GM18517 (cell line): ENCODE measurements around the gene MPND.

Experiments
- ATAC-seq: cut with Tn5 transposase; IDR thresholded peaks from one replicate; pipeline ENCODE4 v1.9.1; 2021; ENCODE audit warnings: mild to moderate bottlenecking, moderate library complexity; ENCODE audit not compliant: unreplicated experiment

The MPND gene

DNA sequence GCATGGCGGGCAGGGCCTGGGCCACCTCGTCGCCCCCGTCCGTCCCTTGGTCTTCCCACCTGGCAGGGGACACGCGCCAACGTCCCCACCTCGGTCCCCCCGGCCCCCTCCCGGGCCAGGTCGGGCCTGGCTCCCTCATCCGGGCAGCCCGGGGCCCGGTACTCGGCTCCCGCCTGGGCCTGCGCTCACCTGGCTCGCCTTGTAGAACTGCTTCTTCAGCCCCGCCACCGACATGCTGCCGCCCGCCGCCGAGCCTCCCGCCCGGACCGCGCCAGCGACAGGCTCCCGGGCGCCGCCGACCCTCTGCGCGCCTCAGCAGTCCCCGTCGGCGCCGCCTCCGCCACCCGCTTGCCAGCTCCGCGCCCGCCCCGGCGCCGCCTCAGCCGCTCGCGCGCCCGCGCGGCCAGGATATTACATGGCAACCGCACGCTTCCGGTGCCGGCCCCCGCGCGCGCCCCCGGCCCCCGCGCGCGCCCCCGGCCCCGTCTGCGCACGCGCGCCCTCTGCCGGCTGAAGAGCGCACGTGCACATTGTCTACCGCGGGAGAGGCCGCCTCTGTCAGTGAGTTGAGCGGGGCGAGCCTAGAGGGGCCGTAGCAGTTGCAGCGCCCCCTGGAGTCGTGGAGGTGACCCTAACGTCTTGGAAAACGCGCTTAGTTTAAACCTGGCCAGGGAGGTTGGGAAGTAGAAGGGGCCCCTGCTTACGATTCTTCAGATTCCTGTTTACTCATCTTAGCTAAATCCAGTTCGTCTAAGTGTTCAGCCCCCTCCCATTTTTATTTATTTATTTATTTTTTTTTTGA is 57.0 kb downstream of the MPND start, which contains the start of gene SH3GL1:
Gene SH3GL1 (minus strand): TSS at position 413 of the 802 bp plus-strand sequence. CDS start 179 bp downstream, at position 234.
- peak; percentile 59 for ATAC-seq

DNA sequence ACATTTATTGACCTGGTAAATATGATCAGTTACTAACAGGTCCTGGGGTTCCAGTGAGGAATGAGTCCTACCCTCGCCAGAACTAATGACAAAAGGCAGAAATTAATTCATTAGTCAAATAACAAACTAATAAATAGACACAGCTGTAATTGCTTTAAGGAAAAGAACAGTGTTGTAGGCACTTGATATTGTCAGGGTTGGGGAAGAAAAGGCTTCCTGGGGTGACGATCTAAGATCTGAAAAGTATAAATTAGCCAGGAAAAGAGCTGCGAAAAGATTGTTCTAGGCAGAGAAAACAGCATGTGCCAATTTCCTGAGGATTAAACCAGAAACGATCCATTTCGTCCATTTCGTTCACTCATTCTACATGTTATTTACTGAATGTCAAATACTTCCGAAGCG is 58.4 kb downstream of the MPND start:
- no peak for ATAC-seq

DNA sequence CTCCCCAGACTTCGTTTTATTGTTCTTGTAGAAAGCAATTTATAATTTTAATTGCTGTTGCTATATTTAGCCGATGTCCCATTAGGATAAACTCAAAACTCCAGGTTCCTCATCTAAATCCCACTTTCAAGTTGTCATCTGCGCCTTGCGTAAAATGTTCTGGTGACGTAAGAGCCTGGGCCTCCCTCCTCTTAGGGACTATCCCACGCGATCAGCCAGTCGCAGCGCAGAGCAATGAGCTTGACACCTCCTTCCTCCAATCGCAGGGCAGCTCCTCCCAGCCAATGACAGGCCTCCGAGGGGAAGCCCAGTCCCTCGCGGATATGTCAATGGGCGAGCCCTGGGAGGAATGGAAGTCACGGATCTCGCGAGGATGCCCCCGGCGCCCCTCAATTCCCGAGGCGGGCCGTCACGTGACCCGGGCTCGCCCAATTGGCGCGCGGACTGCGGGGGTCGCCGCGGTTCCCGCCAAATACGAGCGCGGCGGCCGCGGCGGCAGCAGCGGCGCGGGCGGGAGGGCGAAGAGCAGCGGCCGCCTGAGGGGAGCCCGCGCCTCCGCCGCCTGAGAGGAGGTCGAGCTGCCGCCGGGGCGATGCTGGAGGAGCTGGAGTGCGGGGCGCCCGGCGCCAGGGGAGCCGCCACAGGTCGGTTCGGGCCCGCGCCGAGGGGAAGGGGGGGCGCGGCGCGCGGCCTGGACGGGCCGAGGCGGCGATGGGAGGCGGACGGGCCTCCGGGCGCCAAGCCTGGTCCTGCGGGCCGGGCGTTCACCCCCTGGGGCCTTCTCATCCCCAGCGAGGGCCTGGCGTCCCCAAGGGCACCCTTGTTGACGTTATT is 59.0 kb downstream of the MPND start, which contains the start of gene CHAF1A:
Gene CHAF1A (plus strand): TSS at position 470 of the 834 bp plus-strand sequence. CDS start 123 bp downstream, at position 593.
- peak; percentile 85 for ATAC-seq

DNA sequence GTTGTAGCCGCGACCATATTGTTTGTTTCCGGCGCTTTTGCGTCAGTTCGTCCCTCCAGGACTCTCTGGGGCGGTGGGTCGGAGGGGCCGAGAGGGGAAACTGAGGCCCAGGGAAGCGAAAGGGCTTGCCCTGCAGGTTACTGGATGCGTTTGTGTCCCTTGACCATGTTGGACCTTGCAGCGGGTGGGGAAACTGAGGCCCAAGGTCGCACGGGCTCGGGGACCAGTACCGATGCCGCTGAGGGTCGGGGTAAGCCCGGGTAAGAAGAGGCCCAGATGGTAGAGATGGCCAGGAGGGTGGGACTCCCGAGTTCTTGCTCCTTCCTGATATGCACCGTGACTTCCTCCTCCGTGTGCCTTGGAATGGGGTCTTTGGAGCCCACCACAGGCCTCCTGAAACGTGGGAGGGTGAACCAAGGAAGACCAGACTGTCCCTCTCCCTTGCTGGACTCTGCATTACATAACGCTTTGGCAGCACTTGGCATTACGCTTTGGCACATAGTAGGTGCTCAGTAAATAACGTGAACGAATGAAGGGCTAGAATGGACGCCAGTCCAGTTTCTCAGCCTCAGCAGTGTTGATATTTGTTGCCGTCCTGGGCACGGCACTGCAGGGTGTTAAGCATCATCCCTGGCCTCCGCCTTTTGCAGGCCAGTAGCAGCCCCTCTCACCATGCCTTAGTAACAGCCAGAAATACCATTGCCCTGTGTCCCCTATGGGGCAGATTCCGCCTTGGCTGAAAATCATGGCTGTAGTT is 59.8 kb downstream of the MPND start:
- ATAC-seq, result no peak

DNA sequence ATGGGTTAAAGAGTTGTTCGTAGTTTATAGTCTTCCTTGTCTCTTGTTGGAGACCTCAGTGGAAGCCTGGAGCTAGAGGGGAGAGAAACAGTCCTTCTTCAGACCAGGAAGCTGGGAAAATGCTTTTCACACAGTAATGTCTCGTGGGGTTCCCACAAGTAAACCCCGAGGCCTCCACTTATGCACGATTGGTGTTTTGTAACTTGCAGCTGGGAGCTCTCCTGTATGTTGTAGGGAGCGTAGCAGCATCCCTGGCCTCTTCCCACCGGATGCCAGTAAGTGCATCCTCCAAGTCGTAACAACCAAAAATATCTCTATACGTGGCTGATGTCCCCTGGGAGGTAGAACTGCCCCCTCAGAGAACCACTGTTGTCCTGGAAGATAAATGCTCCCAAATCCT is 62.6 kb downstream of the MPND start:
- ATAC-seq, result no peak

DNA sequence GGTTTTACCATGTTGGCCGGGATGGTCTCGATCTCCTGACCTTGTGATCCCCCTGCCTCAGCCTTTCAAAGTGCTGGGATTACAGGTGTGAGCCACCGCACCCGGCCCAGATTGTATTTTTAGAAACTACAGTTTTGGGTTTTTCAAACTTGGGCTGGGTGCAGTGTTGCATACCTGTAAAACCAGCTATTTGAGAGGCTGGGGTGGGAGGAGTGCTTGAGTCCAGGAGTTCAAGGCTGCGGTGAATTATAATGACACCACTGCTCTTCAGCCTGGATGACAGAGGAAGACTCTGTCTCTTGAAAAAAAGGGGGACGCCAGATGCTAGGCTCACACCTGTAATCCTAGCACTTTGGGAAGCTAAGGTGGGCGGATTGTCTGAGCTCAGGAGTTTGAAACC is 63.3 kb downstream of the MPND start:
- ATAC-seq, result no peak

DNA sequence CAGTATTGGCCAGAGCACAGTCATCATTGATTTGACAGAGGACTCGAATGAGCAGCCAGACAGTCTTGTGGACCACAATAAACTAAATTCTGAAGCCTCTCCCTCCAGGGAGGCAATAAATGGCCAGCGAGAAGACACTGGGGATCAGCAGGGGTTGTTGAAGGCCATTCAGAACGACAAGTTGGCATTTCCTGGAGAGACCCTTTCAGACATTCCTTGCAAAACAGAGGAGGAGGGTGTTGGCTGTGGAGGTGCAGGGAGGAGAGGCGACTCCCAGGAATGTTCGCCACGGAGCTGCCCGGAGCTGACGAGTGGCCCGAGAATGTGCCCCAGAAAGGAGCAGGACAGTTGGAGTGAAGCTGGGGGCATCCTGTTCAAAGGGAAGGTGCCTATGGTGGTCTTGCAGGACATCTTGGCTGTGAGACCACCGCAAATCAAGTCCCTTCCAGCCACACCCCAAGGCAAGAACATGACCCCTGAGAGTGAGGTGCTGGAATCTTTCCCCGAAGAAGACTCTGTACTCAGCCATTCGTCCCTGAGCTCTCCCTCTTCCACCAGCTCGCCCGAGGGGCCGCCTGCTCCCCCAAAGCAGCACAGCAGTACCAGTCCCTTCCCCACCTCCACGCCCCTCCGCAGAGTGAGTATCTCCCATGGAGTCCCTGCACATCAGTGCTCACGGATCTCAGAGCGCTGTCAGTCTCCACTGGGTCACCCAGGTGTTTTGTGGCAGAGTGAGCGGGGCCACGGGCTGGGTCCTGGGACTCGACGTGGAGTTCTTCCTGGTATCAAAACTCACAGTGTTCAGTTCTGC is 66.0 kb downstream of the MPND start:
- ATAC-seq, result no peak
